Thyroid gland (tissue), 4 donors: ENCODE data around the gene MEF2B.

Experiments
- CTCF ChIP-seq, 6 experiments: fragments of 200-600 bp in 3 of 6; fragments of 450-650 bp in 3 of 6; sonication (generic) in 3 of 6; IDR thresholded peaks; one replicate each; pipeline ENCODE4 v1.5.1; 2016 to 2019; ENCODE audit warnings: antibody characterized with exemption in 6 of 6, mild to moderate bottlenecking in 2 of 6, inconsistent platforms in 1 of 6, moderate library complexity in 1 of 6
- POLR2A ChIP-seq, 2 donors: fragments of 450-650 bp; IDR thresholded peaks; one replicate each; pipeline ENCODE4 v1.6.1; 2017; ENCODE audit warnings: antibody characterized with exemption in 2 of 2, mild to moderate bottlenecking in 2 of 2, moderate library complexity in 1 of 2

GRCh38 chr19:19113040-19113626, 56.9 kb downstream of the MEF2B start:
- peak in 3 of 6 experiments; percentile 6 to 19 (median 16) for TF ChIP-seq CTCF (IDR thresholded peaks at IDR 0.05)
- TF ChIP-seq POLR2A (IDR thresholded peaks at IDR 0.05) = no peak
